ENCODE results near the gene SLC9A8.
"Not testable (repeated sequence)": the region's sequence is repeated elsewhere in the genome, so short reads cannot be mapped to it uniquely, and the experiment has no call there.

Gene SLC9A8

GRCh38 chr20:49786668-49787370 lies 25.8 kb upstream of the SLC9A8 start:
- FAIRE-seq = no peak

DNA sequence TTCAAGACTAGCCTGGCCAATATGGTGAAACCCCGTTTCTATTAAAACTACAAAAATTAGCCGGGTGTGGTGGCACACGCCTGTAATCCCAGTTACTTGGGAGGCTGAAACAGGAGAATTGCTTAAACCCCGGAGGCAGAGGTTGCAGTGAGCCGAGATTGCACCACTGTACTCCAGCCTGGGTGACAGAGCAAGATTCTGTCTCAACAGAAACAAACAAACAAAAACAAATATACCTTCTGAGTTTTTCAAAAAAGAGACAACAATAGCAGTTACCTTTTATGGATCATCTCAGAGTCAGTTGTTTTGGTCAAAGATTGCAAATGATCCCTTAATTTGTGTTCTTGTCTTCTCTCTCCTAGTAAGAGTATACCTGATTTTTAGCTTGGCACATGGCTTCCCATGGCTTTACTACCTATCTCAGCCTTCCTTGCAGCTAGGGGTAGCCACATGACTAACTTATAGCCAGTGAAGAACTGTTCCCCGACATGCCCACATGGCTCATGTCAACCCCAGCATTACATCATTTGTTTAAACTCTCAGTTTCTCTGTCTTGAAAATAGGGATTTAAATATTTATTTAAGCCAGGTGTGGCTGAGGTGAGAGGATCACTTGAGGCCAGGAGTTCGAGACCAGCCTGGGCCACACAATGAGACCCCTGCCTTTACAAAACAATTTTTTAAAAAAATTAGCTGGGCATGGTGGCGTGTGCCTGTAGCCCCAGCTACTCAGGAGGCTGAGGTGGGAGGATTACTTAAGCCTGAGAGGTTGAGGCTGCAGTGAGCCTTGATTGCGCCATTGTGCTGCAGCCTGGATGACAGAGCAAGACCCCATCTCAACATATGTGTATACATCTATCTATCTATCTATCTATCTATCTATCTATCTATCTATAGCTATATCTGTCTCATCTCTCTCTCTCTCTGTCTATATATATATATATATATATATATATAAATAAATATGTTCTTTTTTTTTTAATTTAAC lies 25.0 kb upstream of the SLC9A8 start:
- no peak for FAIRE-seq

DNA sequence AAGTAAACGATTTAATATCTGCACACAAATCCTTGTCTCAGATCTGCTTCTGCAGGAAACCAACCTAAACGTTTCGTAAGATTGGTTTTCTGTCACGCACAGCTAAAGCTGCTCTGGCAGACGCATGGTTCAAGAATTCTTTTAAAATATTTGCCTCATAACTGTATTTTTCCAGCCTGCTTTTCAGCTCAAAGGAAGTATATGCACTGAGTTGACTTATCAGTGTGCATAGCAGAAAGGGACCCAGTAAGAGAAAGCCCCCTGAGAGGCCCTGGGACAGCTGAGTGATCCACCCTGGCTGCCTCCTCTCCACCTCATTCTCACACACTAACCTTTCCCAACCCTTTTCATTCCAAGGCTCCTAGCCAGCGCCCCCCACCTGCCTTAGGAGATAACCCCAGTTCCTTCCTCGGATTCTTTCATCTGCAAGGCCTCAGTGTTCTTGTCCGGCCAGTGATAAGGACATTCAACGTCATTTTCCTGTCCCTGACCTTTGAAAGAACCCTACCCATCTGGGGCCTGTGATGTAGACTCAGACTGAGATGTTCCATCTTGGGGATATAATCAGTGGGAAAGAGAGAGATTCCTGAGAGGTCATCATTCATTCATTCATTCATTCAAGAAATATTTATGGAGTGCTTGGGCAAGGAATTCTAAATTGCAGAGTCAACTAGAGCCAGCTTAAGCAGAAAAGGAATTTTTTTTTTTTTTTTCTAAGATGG lies 22.4 kb upstream of the SLC9A8 start:
- FAIRE-seq = no peak

DNA sequence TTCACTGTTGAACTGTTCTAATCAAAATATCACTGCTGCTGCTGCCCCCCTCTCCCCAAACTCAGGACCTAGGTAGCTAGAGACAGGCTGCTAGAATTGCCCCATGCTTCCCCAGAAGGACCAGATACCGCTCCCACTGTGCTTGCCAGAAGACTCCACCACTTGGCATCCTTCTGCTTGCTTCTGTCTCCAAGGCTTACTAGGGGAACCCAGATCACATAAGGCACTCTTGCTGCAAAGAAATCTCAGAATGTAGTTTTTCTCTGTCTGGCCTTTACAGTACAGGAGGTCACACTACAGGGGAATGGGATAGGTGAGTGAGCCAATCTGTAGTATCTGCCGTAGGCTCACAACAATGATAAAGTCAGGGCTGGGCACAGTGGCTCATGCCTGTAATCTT lies 21.5 kb upstream of the SLC9A8 start:
- FAIRE-seq = no peak

DNA sequence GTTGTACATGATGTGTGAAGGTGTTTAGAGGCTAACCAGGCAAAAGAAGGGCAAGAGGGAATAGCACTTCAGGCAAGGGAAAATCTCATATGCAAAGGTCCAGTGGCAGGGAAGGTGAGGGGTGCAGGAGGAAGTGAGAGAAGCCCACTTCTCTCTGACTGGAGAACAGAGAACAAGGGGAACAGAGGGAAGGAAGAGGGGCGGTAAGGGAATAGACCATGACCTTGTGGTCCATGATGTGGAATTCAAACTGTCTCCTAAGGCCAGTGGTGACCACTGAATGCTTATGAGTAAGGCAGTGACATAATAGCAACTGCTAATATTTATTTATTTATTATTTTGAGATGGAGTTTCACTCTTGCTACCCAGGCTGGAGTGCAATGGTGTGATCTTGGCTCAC lies 20.6 kb upstream of the SLC9A8 start:
- FAIRE-seq = no peak

- no peak for FAIRE-seq
Measured at GRCh38 chr20:49792611-49793010, 20.0 kb upstream of the SLC9A8 start.

- no peak for FAIRE-seq
Measured at GRCh38 chr20:49794336-49795134, 18.1 kb upstream of the SLC9A8 start.

GRCh38 chr20:49795135-49795424 lies 17.5 kb upstream of the SLC9A8 start:
- no peak for FAIRE-seq

- FAIRE-seq = no peak
Measured at GRCh38 chr20:49796600-49797343, 15.9 kb upstream of the SLC9A8 start.

DNA sequence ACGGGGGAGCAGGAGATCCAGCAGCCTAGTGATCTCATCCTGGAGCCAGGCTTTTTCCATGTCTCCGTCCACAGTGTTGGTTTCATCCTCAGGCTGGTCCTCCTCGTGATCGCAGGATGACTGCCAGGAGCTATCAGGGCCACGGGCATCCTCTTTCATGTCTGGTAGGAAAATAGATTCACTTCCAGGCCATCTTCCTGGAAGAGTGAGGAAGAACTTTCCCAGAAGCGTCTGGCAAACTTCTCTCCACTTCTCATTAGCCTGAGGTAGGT lies 15.3 kb upstream of the SLC9A8 start:
- no peak for FAIRE-seq

GRCh38 chr20:49798718-49799117 lies 13.9 kb upstream of the SLC9A8 start:
- FAIRE-seq = no peak

DNA sequence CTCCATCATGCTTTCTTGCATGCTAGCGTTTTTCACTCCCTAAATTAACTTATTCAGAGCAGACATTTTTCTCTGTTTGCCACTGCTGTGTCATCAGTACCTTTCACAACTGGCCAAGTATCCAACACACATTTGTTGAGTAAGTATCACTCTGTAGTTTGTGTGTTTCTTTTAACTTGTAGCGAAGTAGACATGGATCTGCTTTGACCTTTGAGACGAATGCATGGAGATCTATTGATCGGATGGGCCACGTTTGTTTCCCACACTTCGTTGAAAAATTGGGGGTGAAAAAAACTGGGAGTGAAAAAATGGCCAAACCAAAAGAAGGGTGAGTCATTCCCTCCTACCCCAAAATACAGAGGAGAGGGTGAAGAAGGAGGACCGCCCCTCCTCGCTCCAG lies 12.9 kb upstream of the SLC9A8 start:
- FAIRE-seq = no peak

DNA sequence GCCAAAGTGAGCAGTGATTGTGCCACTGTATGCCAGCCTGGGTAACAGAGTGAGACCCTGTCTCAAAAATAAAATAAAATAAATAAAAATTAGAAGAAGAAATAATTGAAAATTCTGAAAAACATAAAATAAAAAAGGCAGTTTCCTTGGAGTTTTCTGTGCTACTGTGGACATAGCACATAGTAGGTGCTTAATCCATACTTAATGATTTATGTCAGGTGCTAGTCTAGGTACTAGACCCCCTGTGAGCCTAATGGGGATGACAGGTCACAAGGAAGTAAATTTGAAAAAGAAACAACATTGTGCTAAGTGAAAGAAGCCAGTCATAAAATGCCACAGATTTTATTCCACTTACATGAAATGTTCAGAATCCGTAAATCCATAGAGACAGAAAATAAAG lies 9.2 kb upstream of the SLC9A8 start:
- FAIRE-seq = no peak

- no peak for FAIRE-seq
Measured at GRCh38 chr20:49804364-49804763, 8.3 kb upstream of the SLC9A8 start.

GRCh38 chr20:49805224-49805876 lies 7.3 kb upstream of the SLC9A8 start:
- not testable (repeated sequence) for FAIRE-seq

- FAIRE-seq = no peak
Measured at GRCh38 chr20:49808753-49809152, 3.9 kb upstream of the SLC9A8 start.

GRCh38 chr20:49809803-49810359 lies 2.7 kb upstream of the SLC9A8 start:
- FAIRE-seq = no peak

- FAIRE-seq = no peak
Measured at GRCh38 chr20:49810491-49811190, 2.0 kb upstream of the SLC9A8 start.

DNA sequence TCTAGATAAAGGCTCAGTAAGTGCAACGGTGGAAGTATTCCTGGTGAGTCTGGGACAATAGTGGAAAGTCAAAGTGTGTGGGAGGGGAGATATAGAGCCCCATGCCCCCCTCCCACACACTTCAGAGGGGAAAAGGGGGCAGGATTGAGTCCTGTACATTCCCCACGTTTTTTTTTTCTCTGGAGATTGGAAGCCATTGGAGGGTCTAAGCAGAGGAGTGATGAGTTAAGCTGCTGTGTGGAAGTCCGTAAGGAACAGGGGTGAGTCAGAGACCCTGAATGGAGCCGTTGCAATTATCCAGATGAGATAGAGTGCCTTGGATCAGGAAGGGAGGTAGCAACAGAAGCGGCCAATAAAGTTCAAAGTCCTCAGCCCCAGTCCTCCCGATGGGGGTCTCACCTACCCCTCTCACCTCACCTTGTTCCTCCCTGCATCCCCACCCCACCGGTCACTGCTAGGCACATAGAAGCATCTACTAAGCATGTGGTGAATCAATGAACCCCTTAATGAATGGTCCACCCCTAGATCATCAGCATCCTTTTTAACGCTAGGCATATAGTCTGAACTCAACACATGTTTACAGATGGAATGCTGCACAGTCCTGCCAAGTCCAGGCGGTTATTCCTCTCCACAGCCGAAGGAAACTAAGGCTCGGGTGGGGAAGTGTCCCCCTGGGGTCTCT lies 662 bp upstream of the SLC9A8 start:
- no peak for FAIRE-seq

GRCh38 chr20:49813305-49813974 lies 812 bp downstream of the SLC9A8 start:
- no peak for FAIRE-seq
